PC-9 (cell line): ENCODE data around the gene DNA2. TPM values are rescaled to one million over a fixed set of nuclear protein-coding genes. Genes with fewer than 3 reads are reported as not detected.
"Not testable (repeated sequence)": the region's sequence is repeated elsewhere in the genome, so short reads cannot be mapped to it uniquely, and the experiment has no call there.

ENCODE experiments used
- BruUV-seq: library from RNA; stranded (reverse); fragments of 400-500 nt; replicated peaks from 2 replicates; lab custom pipeline; 2021; lab: Mats Ljungman, UMichigan
- CTCF ChIA-PET: fragments of 300-600 bp; sonication (Branson Sonifier 250); formaldehyde crosslinking; loops from one replicate; lab custom pipeline; 2022; ENCODE audit warnings: antibody characterized with exemption; lab: Charles Lee
- POLR2A ChIA-PET: fragments of 300-600 bp; sonication (Branson Sonifier 250); formaldehyde crosslinking; loops from one replicate; lab custom pipeline; 2022; ENCODE audit warnings: antibody characterized with exemption; ENCODE audit not compliant: unreplicated experiment; lab: Charles Lee
- DNase-seq, 2 experiments: peaks; one replicate each; pipeline versions ENCODE4 v3.0.0 to v3.0.0-alpha.2; 2015 to 2022; ENCODE audit warnings: mixed read lengths in 1 of 2
- H2AFZ ChIP-seq: fragments of 200-600 bp; sonication (generic); 2 replicates; pipeline ENCODE4 v1.8.1; 2017; ENCODE audit warnings: antibody characterized with exemption
- H3F3A ChIP-seq: fragments of 200-600 bp; sonication (generic); 2 replicates; pipeline ENCODE4 v1.8.1; 2017; ENCODE audit warnings: antibody characterized with exemption, mild to moderate bottlenecking, low read depth; ENCODE audit not compliant: insufficient read depth
- H3K27ac ChIP-seq: fragments of 200-600 bp; sonication (generic); 2 replicates; pipeline ENCODE4 v1.6.1; 2016; ENCODE audit warnings: mixed run types
- H3K27me3 ChIP-seq: fragments of 200-600 bp; sonication (generic); 2 replicates; pipeline ENCODE4 v1.6.1; 2016; ENCODE audit warnings: low read depth, mixed run types; ENCODE audit not compliant: insufficient read depth
- H3K36me3 ChIP-seq: fragments of 200-600 bp; sonication (generic); 2 replicates; pipeline ENCODE4 v1.6.1; 2016; ENCODE audit warnings: low read depth, mixed run types
- H3K4me1 ChIP-seq: fragments of 200-600 bp; sonication (generic); replicated peaks from 2 replicates; pipeline ENCODE4 v1.6.1; 2016; ENCODE audit warnings: mixed run types; ENCODE audit not compliant: insufficient read depth
- H3K4me2 ChIP-seq: fragments of 200-600 bp; sonication (generic); 2 replicates; pipeline ENCODE4 v1.6.1; 2017; ENCODE audit warnings: mixed run types
- H3K4me3 ChIP-seq: fragments of 200-600 bp; sonication (generic); 2 replicates; pipeline ENCODE4 v1.6.1; 2016; ENCODE audit warnings: mixed run types
- H3K79me2 ChIP-seq: fragments of 200-600 bp; sonication (generic); 2 replicates; pipeline ENCODE4 v1.6.1; 2017; ENCODE audit warnings: low read depth, mixed run types
- H3K9me2 ChIP-seq: fragments of 200-600 bp; sonication (generic); 2 replicates; pipeline ENCODE4 v1.8.1; 2017; ENCODE audit warnings: mild to moderate bottlenecking; ENCODE audit not compliant: insufficient read depth
- H3K9me3 ChIP-seq: fragments of 200-600 bp; sonication (generic); 2 replicates; pipeline ENCODE4 v1.8.1; 2016; ENCODE audit warnings: low read depth; ENCODE audit not compliant: insufficient read depth
- H4K20me1 ChIP-seq: fragments of 200-600 bp; sonication (generic); 2 replicates; pipeline ENCODE4 v1.8.1; 2017; ENCODE audit not compliant: insufficient read depth
- EZH2 ChIP-seq: fragments of 200-600 bp; sonication (generic); IDR thresholded peaks from 2 replicates; pipeline ENCODE4 v1.8.0; 2017; ENCODE audit warnings: antibody characterized with exemption, low read depth
- intact Hi-C: fragments of 100-400 bp; cut with micrococcal nuclease; formaldehyde crosslinking; loops from one replicate; pipeline ENCODE4 v1.10.0; 2022; ENCODE audit not compliant: unreplicated experiment
- total RNA-seq: library from RNA; stranded (reverse); gene quantifications from 2 replicates; pipeline ENCODE4 v1.2.3, GENCODE V29; 2021
- TF ChIP-seq, protein P1 (sequence below): fragments of 200-600 bp; sonication (generic); conservative IDR thresholded peaks from 2 replicates; pipeline ENCODE4 v1.6.1; 2017; ENCODE audit warnings: mixed run types, antibody characterized with exemption, mild to moderate bottlenecking, moderate library complexity

DNA2 gene
- total RNA-seq, 1 experiment from 2014 or later = 33.4 TPM

DNA sequence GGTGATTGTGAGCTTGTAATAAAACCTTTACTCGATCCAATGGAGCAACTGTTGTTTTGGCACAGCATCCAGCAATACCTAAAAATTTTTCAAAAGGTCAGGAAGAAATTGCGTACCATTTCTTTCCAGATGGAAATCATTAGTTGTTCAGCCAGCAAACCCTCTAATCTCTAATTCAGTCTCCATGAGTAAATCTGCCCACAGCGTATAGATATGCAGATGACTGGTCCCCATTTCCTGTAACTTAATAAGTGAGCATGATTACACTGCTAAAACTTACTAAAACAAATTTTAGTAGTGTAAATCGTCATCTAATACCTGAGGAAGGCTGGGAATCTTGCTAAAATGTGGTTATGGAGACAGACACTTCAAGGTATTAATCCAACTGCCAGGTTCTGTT lies 45.0 kb upstream of the DNA2 start:
- no TSS peak for BruUV-seq
- H3K27ac ChIP-seq = no peak overlapping the region
- ChIA-PET POLR2A (no interaction called here), CTCF (no interaction called here)
- no peak overlapping the region for H2AFZ ChIP-seq
- no peaks in the 10 kb centered on the region for H4K20me1 ChIP-seq
- H3K4me2 ChIP-seq = no peak overlapping the region
- H3K9me2 ChIP-seq = no peaks in the 10 kb centered on the region
- H3K79me2 ChIP-seq = no peaks in the 10 kb centered on the region
- no peaks in the 10 kb centered on the region for H3F3A ChIP-seq
- no peaks in the 10 kb centered on the region for H3K36me3 ChIP-seq
- intact Hi-C loops = no loop called here
- H3K4me1 ChIP-seq = no peaks in the 10 kb centered on the region
- H3K9me3 ChIP-seq = no peaks in the 10 kb centered on the region
- TF ChIP-seq, protein P1, sequence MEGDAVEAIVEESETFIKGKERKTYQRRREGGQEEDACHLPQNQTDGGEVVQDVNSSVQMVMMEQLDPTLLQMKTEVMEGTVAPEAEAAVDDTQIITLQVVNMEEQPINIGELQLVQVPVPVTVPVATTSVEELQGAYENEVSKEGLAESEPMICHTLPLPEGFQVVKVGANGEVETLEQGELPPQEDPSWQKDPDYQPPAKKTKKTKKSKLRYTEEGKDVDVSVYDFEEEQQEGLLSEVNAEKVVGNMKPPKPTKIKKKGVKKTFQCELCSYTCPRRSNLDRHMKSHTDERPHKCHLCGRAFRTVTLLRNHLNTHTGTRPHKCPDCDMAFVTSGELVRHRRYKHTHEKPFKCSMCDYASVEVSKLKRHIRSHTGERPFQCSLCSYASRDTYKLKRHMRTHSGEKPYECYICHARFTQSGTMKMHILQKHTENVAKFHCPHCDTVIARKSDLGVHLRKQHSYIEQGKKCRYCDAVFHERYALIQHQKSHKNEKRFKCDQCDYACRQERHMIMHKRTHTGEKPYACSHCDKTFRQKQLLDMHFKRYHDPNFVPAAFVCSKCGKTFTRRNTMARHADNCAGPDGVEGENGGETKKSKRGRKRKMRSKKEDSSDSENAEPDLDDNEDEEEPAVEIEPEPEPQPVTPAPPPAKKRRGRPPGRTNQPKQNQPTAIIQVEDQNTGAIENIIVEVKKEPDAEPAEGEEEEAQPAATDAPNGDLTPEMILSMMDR = no peak
- TF ChIP-seq EZH2 = no peak
- DNase-seq = no peak
- no peak overlapping the region for H3K4me3 ChIP-seq
- no peaks in the 10 kb centered on the region for H3K27me3 ChIP-seq

DNA sequence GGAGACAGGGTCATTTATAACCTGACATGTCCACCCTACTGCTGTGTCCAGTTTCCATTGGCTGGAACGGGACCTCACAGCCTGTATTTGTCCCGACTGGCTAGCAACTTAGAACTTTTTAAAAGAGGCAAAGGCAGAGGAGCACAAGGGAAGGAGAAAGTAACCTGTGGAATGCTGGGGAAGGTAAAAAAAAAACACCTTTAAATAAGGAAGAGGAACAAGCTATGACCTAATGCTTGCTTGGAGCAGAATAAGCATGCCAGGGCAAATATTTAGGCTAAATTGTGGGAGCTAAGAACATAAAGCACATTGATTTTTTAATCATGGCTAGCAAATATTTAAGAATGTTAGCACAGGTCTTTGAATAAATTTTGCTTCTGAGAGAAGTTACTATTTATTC lies 44.4 kb upstream of the DNA2 start:
- intact Hi-C loops, CTCF ChIA-PET, H3K36me3 ChIP-seq, POLR2A ChIA-PET, H3K4me3 ChIP-seq, H3K27ac ChIP-seq, H2AFZ ChIP-seq, H3F3A ChIP-seq, H3K4me2 ChIP-seq, H3K9me2 ChIP-seq, H3K9me3 ChIP-seq, DNase-seq, H3K27me3 ChIP-seq, BruUV-seq, H3K79me2 ChIP-seq, H4K20me1 ChIP-seq, H3K4me1 ChIP-seq: not testable (repeated sequence)

DNA sequence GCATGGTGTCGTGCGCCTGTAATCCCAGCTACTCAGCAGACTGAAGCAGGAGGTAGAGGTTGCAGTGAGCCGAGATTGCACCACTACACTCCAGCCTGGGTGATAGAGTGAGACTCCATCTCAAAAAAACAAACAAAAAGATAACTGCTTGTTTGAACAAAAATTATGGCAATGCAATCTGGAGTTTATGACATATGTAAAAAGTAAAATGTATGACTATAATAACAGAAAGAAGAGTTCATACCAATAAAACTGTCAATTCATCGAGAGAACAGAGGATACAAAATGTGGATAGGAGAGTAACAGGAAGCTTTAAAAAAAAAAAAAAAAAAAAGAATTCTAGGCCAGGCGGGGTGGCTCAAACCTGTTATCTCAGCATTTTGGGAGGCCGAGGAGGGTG lies 36.3 kb upstream of the DNA2 start:
- POLR2A ChIA-PET = no interaction called here
- BruUV-seq = no TSS peak

More for the DNA sequence above, 36.3 kb upstream of the DNA2 start:
- Histone ChIP-seq H3K79me2 (no peaks in the 10 kb centered on the region), H3K27ac (no peak overlapping the region), H3K4me1 (no peaks in the 10 kb centered on the region), H3K36me3 (0 out of 2 replicates have a peak, but pooled peaks cover 3% of the 10 kb centered on the region), H3K9me2 (no peaks in the 10 kb centered on the region), H2AFZ (no peak overlapping the region), H4K20me1 (no peaks in the 10 kb centered on the region), H3F3A (no peaks in the 10 kb centered on the region), H3K27me3 (no peaks in the 10 kb centered on the region), H3K4me2 (no peak overlapping the region), H3K9me3 (no peaks in the 10 kb centered on the region), H3K4me3 (no peak overlapping the region)
- no peak for DNase-seq
- TF ChIP-seq, protein P1 = no peak
- no peak for TF ChIP-seq EZH2
- CTCF ChIA-PET = no interaction called here
- intact Hi-C loops = no loop called here
